ENCODE data around the gene PLAAT4.

Gene PLAAT4

GRCh38 chr11:63536669-63537292, at the start of gene PLAAT4:
Gene PLAAT4 (plus strand): TSS chr11:63536808. CDS start chr11:63536869, 61 bp downstream.
- peak in 1 of 2 donors; percentile 19 for DNase-seq (ENCODE audit: low read depth in 1 of 2, low spot score in 1 of 2)

- DNase-seq (ENCODE audit: low read depth in 1 of 2, low spot score in 1 of 2): no peak
Measured at GRCh38 chr11:63488789-63489188, 47.8 kb upstream of the PLAAT4 start.

DNA sequence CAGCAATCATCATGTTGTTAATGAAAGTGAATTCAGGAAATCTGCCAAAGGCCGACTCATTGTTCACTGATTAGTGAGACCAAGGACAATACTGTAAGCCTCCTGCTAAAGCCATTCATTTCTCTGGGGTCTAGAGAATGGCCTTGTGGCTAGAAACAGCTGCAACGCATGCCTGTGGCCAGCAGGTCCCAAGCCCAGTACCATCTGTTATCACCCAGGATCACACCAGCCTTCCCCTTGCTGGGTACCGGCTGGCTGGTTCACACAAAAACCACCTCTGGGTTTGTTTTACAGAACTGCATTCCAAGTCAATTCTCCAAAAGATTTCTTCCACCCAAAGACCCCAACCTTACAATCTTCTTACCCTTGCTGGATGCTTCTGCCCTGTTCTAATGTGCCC, 46.7 kb upstream of the PLAAT4 start:
- DNase-seq (ENCODE audit: low read depth in 1 of 2, low spot score in 1 of 2): no peak

DNA sequence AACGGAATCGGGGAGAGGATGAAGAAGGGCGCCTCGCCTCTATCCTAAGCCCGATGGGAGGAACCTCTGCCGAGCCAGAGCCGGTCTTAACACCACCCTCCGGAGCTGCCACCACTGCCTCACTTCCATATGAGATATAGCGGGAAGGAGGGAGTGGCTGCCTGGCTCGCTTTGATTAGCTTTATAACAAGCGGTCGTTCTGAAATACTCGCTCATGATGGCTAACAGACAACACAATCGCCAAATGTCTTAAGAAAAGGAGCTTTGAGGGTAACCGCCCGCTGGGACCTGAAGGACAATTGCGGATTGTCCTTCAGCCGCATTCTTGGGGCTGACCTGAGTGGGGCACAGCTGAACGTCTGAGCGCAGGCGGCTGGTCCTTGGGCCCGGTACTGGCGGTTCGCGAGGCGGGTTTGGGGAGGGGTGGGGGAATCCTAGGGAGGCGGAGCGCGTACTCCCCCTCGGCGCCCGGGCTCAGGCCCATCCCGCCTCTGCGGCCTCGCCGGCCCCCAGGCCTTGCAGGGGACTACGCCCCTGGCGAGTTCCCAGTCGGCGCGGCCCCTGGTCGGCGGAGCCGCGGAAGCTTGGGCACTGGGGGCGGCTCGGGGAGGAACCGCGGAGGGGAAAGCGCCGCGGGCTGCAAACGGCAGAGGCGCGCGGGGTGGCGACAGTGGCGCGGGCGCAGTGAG, 45.9 kb upstream of the PLAAT4 start, which contains the start of gene PLAAT5:
TSS of gene PLAAT5 (minus strand) at position 617 of the 689 bp plus-strand sequence. CDS start at position 484, 133 bp downstream.
- DNase-seq (ENCODE audit: low read depth in 1 of 2, low spot score in 1 of 2): no peak

DNA sequence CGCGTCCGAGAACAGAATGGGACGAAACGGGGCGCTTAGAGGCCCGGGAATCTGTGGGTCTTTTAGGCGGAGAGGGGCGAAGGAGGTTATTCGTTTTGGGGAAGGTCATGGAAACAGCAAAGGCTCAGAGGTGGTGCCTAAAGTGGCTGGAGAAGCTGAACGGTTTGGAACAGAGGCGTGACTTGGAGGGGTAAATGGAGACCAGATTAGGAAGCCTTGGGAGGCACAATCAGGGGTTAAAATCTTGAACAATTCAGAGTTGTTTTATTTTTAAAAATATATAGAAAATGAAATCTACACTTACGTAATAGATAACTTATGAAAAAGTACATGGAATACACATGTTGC, 45.4 kb upstream of the PLAAT4 start:
- no peak for DNase-seq (ENCODE audit: low read depth in 1 of 2, low spot score in 1 of 2)

DNA sequence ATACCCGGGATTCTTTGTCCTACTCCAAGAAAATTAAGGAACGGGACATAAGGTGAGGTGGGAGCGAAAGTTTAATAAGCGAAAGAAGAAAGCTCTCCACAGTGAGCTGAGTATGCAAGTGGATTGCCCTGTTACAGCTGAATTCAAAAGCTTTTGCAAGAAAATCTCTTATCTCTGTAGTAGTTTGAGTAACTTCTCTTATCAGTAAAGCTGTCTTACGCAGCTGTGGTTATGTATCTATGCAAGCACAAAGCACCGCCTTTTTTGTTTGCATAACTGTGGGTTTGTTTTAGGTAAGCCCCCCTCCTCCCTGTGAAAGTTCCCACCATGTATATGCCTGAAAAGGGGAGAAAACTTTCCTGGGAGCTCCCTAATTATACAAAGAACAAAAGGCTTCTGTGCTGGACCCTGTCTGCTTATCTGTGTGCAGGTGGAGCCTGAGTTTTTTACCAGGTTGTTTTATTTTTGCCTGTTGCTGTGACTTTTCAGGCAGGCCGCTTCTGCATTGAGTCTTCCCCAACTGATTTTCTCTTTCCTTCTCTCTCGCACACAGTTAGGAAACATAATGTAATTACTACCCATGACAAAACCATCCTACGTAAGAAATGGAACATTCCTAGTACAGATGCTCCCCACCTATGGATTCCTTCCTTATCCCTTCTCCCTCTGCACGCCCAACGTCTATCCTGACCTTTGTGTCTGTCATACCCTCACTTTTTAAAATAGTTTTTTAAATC, 44.8 kb upstream of the PLAAT4 start:
- no peak for DNase-seq (ENCODE audit: low read depth in 1 of 2, low spot score in 1 of 2)

GRCh38 chr11:63492441-63492840, 44.2 kb upstream of the PLAAT4 start:
- no peak for DNase-seq (ENCODE audit: low read depth in 1 of 2, low spot score in 1 of 2)

- no peak for DNase-seq (ENCODE audit: low read depth in 1 of 2, low spot score in 1 of 2)
Measured at GRCh38 chr11:63493127-63493526, 43.5 kb upstream of the PLAAT4 start.

DNA sequence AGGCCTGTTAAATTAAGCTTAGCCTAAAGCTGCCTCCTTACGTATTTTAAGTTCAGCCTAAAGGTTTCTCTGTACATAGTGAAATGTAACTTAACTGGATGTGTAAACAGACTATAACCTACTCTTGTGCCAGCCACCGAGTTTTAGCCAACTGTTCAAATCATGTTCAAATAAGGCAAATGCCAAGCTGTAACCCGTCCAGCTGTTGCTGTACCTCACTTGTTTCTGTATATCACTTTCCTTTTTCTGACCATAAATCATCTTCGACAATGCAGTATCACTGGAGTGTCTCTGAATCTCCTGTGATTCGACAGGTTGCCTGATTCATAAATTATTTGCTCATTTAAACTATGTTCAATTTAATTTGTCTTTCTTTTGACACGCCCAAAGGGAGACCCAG, 41.6 kb upstream of the PLAAT4 start:
- no peak for DNase-seq (ENCODE audit: low read depth in 1 of 2, low spot score in 1 of 2)

DNA sequence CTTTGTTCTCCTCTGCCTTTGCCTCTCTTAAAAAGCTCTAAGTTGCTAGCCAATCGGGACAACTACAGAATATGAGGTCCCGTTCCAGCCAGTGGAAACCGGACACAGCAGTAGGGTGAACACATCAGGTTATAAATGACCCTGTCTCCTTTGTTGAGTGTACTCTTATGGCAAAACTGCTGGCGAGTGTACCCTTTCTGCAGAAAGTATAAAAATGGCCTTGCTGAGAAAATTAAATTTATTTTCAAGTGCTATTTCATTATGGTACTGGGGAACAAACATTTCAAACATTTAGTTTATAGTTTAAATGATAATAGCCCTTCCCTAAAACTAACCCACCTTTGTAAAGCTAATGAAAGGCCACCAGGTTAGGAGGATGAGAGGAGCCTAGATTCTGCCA, 36.7 kb upstream of the PLAAT4 start:
- DNase-seq (ENCODE audit: low read depth in 1 of 2, low spot score in 1 of 2): no peak

DNA sequence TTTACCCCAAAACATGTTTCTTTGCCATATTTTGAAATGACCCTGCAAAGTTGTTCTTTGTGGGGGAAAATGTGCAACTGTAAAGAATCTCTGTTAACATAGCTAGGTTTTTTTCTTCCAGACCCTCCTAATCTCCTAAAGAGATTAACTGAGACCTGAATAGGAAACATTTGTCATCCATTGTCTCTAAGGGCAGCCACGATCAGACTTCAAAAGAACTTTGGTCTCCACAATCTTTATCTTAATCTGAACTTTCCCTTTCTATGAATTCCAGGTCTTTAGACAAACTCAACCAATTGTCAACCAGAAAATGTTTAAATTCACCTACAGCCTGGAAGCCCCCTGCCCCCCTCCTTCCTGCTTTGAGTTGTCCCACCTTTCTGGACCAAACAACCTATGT, 35.4 kb upstream of the PLAAT4 start:
- DNase-seq (ENCODE audit: low read depth in 1 of 2, low spot score in 1 of 2): no peak

- no peak for DNase-seq (ENCODE audit: low read depth in 1 of 2, low spot score in 1 of 2)
Measured at GRCh38 chr11:63502252-63502820, 34.3 kb upstream of the PLAAT4 start.

GRCh38 chr11:63503492-63503891, 33.1 kb upstream of the PLAAT4 start:
- DNase-seq (ENCODE audit: low read depth in 1 of 2, low spot score in 1 of 2): no peak

DNA sequence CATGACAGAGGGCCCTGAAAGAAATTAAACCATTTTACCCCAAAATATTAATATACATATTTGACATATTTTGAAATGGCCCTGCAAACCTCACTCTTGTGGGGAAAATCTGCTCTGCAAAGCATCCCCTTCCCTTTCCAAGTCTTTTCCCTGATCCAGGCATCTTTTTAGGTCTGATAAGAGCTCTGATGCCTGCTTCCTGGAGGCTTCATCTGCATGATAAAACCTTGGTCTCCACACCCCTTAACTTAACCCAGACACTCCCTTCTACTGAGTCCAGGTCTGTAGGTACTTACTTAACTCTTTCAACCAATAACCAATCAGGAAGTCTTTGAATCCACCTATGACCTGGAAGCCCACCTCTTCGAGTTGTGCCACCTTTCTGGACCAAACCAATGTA, 32.6 kb upstream of the PLAAT4 start:
- DNase-seq (ENCODE audit: low read depth in 1 of 2, low spot score in 1 of 2): no peak

DNA sequence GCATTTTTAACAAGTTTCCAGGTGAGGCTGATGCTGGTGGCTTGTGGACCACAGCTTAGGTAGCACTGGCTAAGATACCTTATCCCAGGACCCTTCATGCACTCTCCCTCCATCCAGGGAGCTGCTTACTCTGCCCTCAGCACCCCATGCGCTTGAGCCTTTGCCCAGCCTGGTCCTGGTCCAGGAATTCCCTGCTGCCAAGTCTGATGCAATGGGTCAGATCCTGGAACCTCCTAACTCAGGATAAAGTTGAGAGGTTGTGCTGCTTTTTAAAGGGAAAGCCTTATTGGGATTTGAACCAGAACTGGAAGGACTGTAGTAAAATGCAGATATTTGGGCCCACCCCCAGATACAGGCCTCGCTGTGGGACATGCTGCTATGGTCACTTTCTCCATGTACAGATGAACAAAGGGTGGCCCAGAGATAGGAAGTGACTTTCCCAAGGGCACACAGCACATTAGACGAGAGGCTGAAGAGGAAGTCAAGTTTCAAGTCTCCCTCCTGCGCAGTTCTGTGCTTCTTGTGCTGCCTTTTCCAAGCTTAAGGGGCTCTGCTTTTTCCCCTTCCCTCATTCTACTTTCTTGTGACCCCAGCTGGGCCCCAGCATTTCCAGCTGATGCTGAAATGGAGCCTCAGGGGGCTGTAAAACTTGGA, 31.5 kb upstream of the PLAAT4 start:
- DNase-seq (ENCODE audit: low read depth in 1 of 2, low spot score in 1 of 2): no peak

DNA sequence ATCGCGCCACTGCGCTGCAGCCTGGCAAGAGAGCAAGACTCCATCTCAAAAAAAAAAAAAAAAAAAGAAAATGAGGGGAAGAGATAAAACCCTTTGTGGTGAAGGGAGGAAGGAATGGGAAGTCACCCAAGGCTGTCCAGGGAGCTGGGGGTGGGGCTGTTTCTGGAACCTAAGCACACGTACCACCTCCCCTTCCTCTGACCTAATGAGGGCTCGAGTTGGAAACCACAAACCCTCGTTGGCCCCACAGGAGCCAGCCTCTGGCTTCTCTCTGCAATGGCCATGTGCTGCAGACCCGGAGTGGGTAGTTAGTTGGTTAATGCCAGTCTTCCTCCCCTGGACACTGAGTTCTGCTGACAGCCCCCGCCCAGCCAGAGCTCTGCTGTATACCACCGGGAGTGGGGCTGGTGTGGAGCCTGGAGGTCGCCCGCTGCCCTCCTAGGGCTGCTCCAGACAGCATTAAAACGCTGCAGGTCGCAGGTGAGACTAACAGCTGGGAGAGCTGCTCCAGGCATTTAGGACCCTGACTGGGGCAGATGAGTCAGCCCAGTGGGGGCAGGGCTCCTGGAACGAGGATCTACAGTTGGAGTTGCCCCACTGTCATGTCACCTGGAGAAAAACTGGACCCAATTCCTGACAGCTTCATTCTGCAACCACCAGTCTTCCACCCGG, 30.6 kb upstream of the PLAAT4 start, which contains the start of gene LGALS12:
TSS of gene LGALS12 (plus strand) at position 228 of the 672 bp plus-strand sequence. CDS start at position 603, 375 bp downstream.
- no peak for DNase-seq (ENCODE audit: low read depth in 1 of 2, low spot score in 1 of 2)

DNA sequence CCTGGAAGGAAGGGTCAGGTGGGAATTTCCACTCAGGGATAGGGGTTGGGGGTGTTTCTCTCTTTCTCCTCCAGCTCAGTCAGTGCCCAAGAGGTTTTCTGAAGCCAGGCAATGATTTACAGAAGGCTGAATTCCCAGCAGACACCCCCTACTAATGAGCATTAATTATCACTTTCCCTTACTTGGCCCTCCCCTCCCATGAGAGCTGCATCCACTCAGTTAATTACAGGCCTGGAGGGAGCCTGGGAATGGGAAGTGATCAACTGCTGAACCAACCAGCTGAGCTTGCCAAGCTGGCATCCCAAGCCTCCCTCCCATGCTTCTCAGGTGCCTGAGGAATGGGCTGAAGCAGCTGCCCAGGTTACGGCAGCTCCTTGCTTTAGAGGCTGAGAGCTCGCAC, 29.7 kb upstream of the PLAAT4 start:
- DNase-seq (ENCODE audit: low read depth in 1 of 2, low spot score in 1 of 2): no peak

DNA sequence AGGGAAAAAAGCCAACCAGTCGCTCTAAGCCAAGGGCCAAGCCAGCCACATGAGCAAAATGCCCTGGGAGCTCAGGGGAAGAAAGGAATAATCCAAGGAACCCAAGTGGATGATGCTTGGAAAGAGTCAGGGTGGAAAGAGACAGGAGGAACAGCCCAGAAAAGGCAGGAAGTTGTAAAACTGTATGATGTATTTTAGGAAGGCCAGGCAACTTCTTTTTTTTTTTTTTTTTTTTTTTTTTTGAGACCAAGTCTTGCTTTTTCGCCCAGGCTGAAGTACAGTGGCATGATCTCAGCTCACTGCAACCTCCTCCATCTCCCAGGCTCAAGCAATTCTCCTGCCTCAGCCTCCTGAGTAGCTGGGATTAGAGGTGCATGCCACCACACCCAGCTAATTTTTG, 29.1 kb upstream of the PLAAT4 start:
- DNase-seq (ENCODE audit: low read depth in 1 of 2, low spot score in 1 of 2): no peak

DNA sequence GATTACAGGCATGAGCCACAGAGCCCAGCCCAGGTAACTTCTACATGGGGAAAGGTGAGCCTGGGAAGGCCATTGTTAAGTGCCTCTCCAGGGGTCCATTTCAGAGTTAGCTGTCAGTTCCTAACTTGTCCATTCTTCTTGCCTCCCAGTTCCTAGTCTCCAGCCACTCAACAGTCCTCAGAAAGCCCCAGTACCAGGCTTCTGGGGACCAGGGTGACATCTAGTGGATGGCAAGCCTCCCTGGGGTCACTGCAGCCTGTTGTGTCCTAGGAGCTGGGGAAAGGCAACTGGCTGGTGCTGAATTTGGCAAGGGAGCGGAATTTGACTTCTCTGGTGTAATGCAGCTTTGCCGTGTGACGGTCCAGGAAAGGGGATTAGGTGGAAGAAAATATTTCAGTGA, 28.6 kb upstream of the PLAAT4 start:
- DNase-seq (ENCODE audit: low read depth in 1 of 2, low spot score in 1 of 2): no peak

DNA sequence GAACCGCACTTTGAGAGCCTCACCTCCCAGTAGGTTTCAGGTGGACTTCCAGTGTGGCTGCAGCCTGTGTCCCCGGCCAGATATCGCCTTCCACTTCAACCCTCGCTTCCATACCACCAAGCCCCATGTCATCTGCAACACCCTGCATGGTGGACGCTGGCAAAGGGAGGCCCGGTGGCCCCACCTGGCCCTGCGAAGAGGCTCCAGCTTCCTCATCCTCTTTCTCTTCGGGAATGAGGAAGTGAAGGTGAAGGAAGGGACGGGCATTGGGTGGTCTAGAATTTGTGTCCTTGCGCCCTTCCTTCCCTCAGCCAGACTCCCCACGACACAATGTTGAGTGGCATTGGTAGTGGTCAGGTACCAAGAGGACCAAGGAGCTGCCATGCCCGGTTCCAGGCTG, 27.9 kb upstream of the PLAAT4 start:
- no peak for DNase-seq (ENCODE audit: low read depth in 1 of 2, low spot score in 1 of 2)

All from activated CD4-positive, alpha-beta T cell treated with anti-CD3 and anti-CD28 coated beads, Interleukin-2, amount 50 U/mL, for 24 hours (primary cell).